ENCODE measurements around the gene UGGT1. TPM values are rescaled to one million over a fixed set of nuclear protein-coding genes. Genes with fewer than 3 reads are reported as not detected.

UGGT1 gene
- total RNA-seq, 2 experiments from 2014 or later: 49.8 to 50.1 TPM

DNA sequence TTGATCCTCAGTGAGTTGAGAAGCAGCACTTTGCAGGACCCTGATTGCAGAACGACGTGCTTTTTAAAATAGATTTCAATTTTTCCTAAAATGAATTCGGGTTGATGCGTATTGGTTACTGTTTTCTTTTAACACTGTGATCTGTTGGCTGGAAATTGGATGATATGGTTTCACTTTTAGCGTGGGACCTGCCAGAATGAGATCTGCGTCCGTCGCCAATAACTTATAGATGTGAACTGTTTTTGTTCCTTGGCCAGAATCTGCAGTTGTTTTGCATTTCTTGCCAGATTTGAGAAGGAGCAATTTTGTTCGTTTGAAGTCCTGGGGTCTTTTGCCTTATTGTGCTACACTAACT, 703 bp downstream of the UGGT1 start:
- Mint-ChIP-seq H3K4me1 (peaks cover 34% of the 10 kb centered on the region), H3K27me3 (no peaks in the 10 kb centered on the region), H3K4me3 (peak overlapping the region; percentile 90), H3K36me3 (peaks cover 17% of the 10 kb centered on the region), H3K9me3 (no peaks in the 10 kb centered on the region), H3K27ac (peak overlapping the region; percentile 90)
- peak; percentile 7 for DNase-seq

GRCh38 chr2:128092656-128093055, 1.7 kb downstream of the UGGT1 start:
- Mint-ChIP-seq H3K4me3 (peak overlapping the region; percentile 90), H3K36me3 (peaks cover 17% of the 10 kb centered on the region), H3K27ac (no peak overlapping the region)

GRCh38 chr2:128093762-128094161, 2.8 kb downstream of the UGGT1 start:
- no peak overlapping the region for H3K27ac Mint-ChIP-seq
- H3K36me3 Mint-ChIP-seq: peaks cover 18% of the 10 kb centered on the region
- no peaks in the 10 kb centered on the region for H3K27me3 Mint-ChIP-seq
- H3K4me1 Mint-ChIP-seq: peaks cover 34% of the 10 kb centered on the region
- DNase-seq: no peak
- H3K9me3 Mint-ChIP-seq: no peaks in the 10 kb centered on the region
- H3K4me3 Mint-ChIP-seq: no peak overlapping the region

More at GRCh38 chr2:128092656-128093055, 1.7 kb downstream of the UGGT1 start:
- Mint-ChIP-seq H3K4me1 (peaks cover 34% of the 10 kb centered on the region), H3K27me3 (no peaks in the 10 kb centered on the region), H3K9me3 (no peaks in the 10 kb centered on the region)
- no peak for DNase-seq

GRCh38 chr2:128095201-128095600, 4.2 kb downstream of the UGGT1 start:
- Mint-ChIP-seq H3K27me3 (no peaks in the 10 kb centered on the region), H3K9me3 (no peaks in the 10 kb centered on the region), H3K27ac (no peak overlapping the region), H3K4me3 (no peak overlapping the region), H3K4me1 (peaks cover 26% of the 10 kb centered on the region), H3K36me3 (peaks cover 23% of the 10 kb centered on the region)
- no peak for DNase-seq

DNA sequence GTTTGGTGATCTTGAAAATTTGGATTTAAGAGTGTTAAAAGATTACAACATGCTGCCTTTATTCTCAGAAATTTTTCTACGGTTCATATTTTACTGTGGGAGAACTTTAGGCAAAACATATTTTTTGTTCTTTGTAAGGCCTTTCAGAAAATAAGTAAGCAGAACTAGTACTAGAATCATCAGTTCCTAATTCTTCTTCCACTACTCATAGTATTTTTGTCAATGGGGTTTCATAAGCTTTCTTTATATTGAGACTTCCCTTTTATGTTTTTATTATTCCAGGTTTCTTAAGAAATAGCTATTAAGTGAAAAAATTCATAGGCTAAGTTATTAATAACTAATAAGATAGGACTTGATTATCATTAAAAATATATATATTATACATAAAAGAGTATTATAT, 12.4 kb downstream of the UGGT1 start:
- Mint-ChIP-seq H3K4me1 (peaks cover 13% of the 10 kb centered on the region), H3K27ac (no peak overlapping the region), H3K36me3 (peaks cover 22% of the 10 kb centered on the region), H3K27me3 (no peaks in the 10 kb centered on the region), H3K9me3 (no peaks in the 10 kb centered on the region), H3K4me3 (no peak overlapping the region)
- DNase-seq: no peak

DNA sequence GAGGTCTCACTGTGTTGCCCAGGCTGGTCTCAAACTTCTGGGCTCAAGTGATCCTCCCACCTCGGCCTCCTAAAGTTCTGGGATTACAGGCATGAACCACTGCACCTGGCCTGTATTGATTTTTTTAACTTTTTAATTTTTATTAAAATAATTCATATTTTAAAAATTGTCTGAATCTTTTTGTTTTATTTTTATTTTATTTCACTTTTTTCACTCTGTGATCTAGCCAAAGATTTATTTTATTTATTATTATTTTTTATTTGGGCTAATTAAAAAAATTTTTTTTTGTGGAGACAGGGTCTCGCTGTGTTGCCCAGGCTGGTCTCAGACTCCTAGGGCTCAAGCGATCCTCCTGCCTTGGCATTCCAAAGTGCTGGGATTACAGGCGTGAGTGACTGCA, 14.1 kb downstream of the UGGT1 start:
- H3K27me3 Mint-ChIP-seq: no peaks in the 10 kb centered on the region
- H3K27ac Mint-ChIP-seq: no peak overlapping the region
- H3K9me3 Mint-ChIP-seq: no peaks in the 10 kb centered on the region
- H3K4me1 Mint-ChIP-seq: peaks cover 13% of the 10 kb centered on the region
- peaks cover 18% of the 10 kb centered on the region for H3K36me3 Mint-ChIP-seq
- no peak overlapping the region for H3K4me3 Mint-ChIP-seq
- DNase-seq: no peak

GRCh38 chr2:128108166-128108565, 17.2 kb downstream of the UGGT1 start:
- H3K36me3 Mint-ChIP-seq: peaks cover 11% of the 10 kb centered on the region
- peaks cover 9% of the 10 kb centered on the region for H3K4me1 Mint-ChIP-seq
- DNase-seq: no peak
- no peaks in the 10 kb centered on the region for H3K27me3 Mint-ChIP-seq
- no peaks in the 10 kb centered on the region for H3K9me3 Mint-ChIP-seq
- H3K27ac Mint-ChIP-seq: no peak overlapping the region
- no peak overlapping the region for H3K4me3 Mint-ChIP-seq

- no peak overlapping the region for H3K4me3 Mint-ChIP-seq
- no peak for DNase-seq
- no peak overlapping the region for H3K27ac Mint-ChIP-seq
- no peaks in the 10 kb centered on the region for H3K27me3 Mint-ChIP-seq
- peaks cover 4% of the 10 kb centered on the region for H3K4me1 Mint-ChIP-seq
- no peaks in the 10 kb centered on the region for H3K9me3 Mint-ChIP-seq
- peaks cover 9% of the 10 kb centered on the region for H3K36me3 Mint-ChIP-seq
Measured at GRCh38 chr2:128109243-128109642, 18.2 kb downstream of the UGGT1 start.

DNA sequence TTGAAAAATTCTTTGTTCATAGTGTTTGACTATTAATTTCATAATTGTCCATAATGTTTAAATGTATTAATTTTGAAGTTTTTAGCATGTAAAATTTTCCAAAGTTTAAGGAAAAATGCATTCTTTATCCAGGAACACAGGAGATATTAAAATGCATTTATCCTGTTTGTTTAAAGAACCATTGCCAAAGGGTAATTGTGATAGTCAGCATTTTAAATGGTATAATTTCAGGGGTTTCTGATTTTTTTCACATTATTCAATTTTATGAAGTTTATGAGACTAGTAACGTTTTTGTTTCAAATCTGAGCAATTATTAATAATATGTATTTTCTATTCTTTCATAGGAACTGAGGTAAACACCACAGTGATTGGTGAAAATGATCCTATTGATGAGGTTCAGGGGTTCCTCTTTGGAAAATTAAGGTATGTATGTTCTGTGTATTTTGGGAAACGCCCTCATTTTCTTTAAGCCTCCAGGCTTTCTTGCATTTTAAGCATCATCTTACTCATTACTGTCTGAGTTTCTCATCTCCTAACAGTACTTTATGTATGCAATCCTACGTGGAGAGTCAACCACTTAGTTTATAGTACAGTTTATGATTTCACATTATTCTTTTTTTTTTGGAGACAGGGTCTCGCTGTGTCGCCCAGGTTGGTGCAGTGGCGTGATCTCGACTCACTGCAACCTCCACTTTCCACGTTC, 25.1 kb downstream of the UGGT1 start:
- DNase-seq: no peak
- Mint-ChIP-seq H3K4me3 (no peak overlapping the region), H3K27me3 (no peaks in the 10 kb centered on the region), H3K4me1 (no peaks in the 10 kb centered on the region), H3K27ac (no peak overlapping the region), H3K9me3 (no peaks in the 10 kb centered on the region), H3K36me3 (peaks cover 19% of the 10 kb centered on the region)

- Mint-ChIP-seq H3K36me3 (peaks cover 47% of the 10 kb centered on the region), H3K4me1 (peaks cover 7% of the 10 kb centered on the region), H3K4me3 (no peak overlapping the region), H3K9me3 (no peaks in the 10 kb centered on the region), H3K27ac (no peak overlapping the region), H3K27me3 (no peaks in the 10 kb centered on the region)
- no peak for DNase-seq
Measured at GRCh38 chr2:128134573-128134972, 43.6 kb downstream of the UGGT1 start.

DNA sequence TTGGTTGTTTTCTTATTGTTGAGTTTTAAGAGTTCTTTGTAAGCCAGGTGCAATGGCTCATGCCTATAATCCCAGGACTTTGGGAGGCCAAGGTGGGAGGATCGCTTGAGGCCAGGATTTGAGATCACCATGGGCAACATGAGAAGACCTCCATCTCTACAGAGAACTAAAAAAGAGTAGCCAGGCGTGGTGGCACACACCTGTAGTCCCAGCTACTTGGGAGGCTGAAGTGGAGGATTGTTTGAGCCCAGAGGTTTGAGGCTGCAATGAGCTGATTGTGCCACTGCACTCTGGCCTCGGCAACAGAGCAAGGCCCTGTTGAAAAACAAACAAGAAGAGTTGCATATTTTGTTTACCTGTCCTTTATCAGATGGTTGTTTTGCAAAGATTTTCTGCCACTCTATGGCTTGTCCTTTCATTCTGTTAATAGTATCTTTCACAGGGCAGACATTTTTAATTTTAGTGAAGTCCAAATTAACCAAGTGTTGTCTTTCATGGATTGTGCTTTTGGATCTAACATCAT, 46.2 kb downstream of the UGGT1 start:
- Mint-ChIP-seq H3K4me1 (peaks cover 7% of the 10 kb centered on the region), H3K4me3 (no peak overlapping the region), H3K36me3 (peaks cover 42% of the 10 kb centered on the region), H3K27me3 (no peaks in the 10 kb centered on the region), H3K9me3 (no peaks in the 10 kb centered on the region), H3K27ac (no peak overlapping the region)
- DNase-seq: no peak

- Mint-ChIP-seq H3K4me3 (no peak overlapping the region), H3K36me3 (peaks cover 24% of the 10 kb centered on the region), H3K4me1 (peaks cover 1% of the 10 kb centered on the region), H3K9me3 (no peaks in the 10 kb centered on the region), H3K27ac (no peak overlapping the region), H3K27me3 (no peaks in the 10 kb centered on the region)
- DNase-seq: no peak
Measured at GRCh38 chr2:128139624-128140023, 48.6 kb downstream of the UGGT1 start.

DNA sequence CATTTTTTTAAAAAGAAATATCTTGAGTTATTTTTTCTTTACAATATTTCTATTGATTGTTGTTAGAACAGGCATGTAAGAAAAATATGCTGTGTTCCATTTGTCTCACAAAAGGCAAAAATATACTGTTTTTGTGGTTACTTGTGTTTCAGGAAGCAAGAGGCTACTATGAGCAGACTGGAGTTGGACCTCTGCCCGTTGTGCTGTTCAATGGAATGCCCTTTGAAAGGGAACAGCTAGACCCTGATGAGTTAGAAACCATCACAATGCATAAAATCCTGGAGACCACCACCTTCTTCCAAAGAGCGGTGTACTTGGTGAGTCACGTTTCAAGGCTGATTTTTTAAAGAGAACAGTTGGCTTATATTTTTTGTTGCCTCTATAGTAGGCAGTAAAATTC, 54.7 kb downstream of the UGGT1 start:
- no peak overlapping the region for H3K27ac Mint-ChIP-seq
- H3K36me3 Mint-ChIP-seq: peaks cover 3% of the 10 kb centered on the region
- H3K4me3 Mint-ChIP-seq: no peak overlapping the region
- H3K4me1 Mint-ChIP-seq: no peaks in the 10 kb centered on the region
- no peak for DNase-seq
- H3K27me3 Mint-ChIP-seq: no peaks in the 10 kb centered on the region
- H3K9me3 Mint-ChIP-seq: no peaks in the 10 kb centered on the region

GRCh38 chr2:128153786-128154185, 62.8 kb downstream of the UGGT1 start:
- no peak overlapping the region for H3K4me3 Mint-ChIP-seq
- no peaks in the 10 kb centered on the region for H3K9me3 Mint-ChIP-seq
- peaks cover 18% of the 10 kb centered on the region for H3K36me3 Mint-ChIP-seq
- H3K27me3 Mint-ChIP-seq: no peaks in the 10 kb centered on the region
- H3K27ac Mint-ChIP-seq: no peak overlapping the region
- no peak for DNase-seq
- no peaks in the 10 kb centered on the region for H3K4me1 Mint-ChIP-seq

- Mint-ChIP-seq H3K4me1 (no peaks in the 10 kb centered on the region), H3K36me3 (peaks cover 19% of the 10 kb centered on the region), H3K27me3 (no peaks in the 10 kb centered on the region), H3K4me3 (no peak overlapping the region), H3K9me3 (no peaks in the 10 kb centered on the region), H3K27ac (no peak overlapping the region)
- DNase-seq: no peak
Measured at GRCh38 chr2:128154225-128154624, 63.2 kb downstream of the UGGT1 start.

- H3K4me1 Mint-ChIP-seq: no peaks in the 10 kb centered on the region
- peaks cover 27% of the 10 kb centered on the region for H3K36me3 Mint-ChIP-seq
- H3K27ac Mint-ChIP-seq: no peak overlapping the region
- no peaks in the 10 kb centered on the region for H3K27me3 Mint-ChIP-seq
- no peaks in the 10 kb centered on the region for H3K9me3 Mint-ChIP-seq
- no peak for DNase-seq
- H3K4me3 Mint-ChIP-seq: no peak overlapping the region
Measured at GRCh38 chr2:128155970-128156369, 65.0 kb downstream of the UGGT1 start.
